NCI-H1694 treated with DMSO at 0.1 percent for 48 hours (cell line): Measurements from ENCODE around the gene TRIM46.
A peak's percentile ranks its signal among the peaks of the same experiment; 100 is the strongest.
"Not testable (repeated sequence)": the region's sequence is repeated elsewhere in the genome, so short reads cannot be mapped to it uniquely, and the experiment has no call there.

Source experiments
- DNase-seq: peaks from one replicate; lab custom pipeline; 2025; lab: John Stamatoyannopoulos, UW

TRIM46 gene

DNA sequence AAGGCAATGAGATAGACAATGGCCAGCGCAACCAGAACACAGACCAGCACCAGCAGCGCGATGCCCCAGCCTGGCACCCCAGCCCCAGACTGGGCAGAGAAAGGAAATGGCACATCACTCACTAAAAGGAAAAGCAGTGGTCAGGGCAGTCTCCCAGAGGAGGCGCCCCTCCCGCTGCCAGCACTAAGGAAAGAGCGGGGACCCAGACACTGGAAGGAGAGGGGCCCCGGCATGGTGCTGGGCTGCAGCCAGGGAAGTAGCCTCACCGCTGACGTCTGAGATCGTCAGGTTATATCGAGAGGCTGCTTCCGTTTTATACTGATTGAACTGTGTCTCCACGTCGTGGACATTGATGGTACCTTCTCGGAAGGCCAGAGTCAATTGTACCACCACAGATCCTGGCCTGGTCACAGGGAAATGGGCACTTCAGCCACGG, 13.8 kb downstream of the TRIM46 start:
- DNase-seq = no peak

DNA sequence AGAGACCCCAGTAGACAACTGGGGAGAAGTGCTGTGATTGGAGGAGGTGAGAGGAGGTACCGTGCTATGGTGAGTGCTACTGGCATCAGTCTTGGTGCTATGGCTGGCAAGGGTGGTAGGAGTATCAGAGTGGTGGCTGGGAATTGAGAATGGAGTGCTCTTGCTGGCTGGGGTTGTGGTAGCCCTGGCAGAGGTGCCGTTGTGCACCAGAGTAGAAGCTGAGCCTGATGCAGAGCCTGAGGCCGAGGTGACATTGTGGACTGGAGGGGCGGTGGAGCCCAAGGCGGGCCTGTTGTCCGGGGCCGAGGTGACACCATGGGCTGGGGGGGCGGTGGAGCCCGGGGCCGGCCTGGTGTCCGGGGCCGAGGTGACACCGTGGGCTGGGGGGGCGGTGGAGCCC, 14.6 kb downstream of the TRIM46 start:
- no peak for DNase-seq

DNA sequence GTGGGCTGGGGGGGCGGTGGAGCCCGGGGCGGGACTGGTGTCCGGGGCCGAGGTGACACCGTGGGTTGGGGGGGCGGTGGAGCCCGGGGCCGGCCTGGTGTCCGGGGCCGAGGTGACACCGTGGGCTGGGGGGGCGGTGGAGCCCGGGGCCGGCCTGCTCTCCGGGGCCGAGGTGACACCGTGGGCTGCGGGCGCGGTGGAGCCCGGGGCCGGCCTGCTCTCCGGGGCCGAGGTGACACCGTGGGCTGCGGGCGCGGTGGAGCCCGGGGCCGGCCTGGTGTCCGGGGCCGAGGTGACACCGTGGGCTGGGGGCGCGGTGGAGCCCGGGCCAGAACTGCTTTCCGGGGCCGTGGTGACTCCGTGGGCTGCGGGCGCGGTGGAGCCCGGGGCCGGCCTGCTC, 16.3 kb downstream of the TRIM46 start:
- DNase-seq = not testable (repeated sequence)

DNA sequence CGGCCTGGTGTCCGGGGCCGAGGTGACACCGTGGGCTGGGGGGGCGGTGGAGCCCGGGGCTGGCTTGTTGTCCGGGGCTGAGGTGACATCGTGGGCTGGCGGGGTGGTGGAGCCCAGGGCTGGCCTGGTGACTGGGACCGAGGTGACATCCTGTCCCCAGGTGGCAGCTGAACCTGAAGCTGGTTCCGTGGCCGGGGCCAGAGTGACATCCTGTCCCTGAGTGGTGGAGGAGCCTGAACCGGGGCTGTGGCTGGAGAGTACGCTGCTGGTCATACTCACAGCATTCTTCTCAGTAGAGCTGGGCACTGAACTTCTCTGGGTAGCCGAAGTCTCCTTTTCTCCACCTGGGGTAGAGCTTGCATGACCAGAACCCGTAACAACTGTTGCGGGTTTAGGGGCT, 18.3 kb downstream of the TRIM46 start:
- no peak for DNase-seq

DNA sequence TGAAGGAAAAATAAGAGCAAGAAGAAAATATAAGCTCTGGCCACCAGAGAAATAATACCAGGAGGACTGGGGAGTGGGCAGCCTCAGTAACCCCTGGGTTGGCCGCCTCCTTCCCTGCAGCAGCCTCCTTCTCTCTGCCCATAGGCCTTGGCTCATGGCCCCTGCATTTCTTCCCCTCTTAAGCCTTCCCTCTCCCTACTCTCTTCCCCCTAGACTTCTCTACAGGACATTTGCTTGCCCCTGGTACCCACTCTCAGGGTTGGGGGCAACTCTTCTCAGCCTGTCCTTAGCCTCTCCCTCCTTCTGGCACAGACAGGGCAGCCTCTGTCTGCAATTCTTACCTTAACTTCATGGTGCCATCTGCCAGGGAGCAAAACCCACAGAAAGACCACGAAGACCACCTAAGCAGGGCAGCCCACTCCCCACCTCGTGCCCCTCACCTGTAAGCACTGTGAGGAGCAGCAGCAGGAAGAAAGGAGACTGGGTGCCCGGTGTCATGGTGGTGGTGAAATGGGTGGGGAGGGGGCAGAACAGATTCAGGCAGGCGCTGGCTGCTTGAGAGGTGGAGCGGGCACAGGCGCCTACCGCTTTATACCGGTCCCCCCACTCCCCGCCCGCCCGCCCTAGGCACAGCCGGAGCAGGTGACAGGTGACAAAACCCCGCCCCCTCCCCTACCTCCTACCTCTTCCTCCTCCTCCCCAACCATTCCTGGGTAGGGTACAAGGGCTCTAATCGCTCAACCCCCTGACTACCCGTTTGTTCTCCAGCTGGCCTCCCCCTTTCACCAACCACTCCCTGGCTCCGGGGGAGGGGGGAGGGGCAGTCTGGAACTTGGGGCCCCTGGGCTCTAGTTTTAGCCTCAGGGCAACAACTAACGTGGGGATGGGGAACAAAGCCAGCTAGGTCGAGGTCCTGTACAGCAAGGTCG, 19.0 kb downstream of the TRIM46 start:
- no peak for DNase-seq

DNA sequence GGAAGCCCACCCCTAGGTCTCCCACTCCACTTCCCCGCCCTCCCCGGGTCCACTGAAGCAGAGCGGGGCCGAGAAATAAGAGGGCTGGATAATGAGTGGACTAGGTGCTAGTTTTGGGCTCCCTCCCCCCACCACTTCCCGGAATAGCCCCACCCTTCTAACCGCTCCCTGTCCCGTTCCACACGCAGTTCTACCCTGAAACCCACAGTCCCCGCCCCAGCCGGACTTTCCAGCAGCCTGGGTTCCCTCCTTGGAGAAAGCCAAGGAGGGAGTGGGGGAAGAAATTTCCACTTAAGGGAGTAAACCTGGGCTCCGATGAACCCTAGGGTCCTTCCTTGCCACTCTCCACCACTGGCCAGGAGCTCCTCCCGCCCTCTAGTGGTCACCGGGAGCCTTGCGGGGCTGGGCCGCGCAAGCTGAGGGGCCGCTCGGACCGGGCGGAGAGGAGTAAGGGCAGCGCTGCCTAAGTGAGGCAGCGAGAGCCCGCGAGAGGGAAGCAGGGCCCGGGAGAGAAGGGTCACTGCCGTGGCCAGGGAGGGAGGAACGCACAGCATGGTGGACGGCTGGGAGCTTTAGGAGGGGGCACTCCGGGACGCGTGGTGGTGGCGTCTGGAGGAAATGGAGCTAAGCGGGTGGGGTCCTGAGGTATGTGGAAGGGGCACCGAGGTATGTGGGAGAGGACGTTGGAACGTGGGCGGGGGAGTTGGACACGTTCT, 19.8 kb downstream of the TRIM46 start:
- DNase-seq = peak; percentile 69

DNA sequence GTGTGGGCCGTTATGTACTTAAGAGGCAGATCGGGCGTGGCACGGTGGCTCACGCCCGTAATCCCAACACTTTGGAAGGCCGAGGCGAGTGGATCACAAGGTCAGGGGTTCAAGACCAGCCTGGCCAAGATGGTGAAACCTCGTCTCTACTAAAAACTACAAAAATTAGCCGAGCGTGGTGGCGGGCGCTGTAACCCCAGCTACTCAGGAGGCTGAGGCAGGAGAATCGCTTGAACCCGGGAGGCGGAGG, 20.3 kb downstream of the TRIM46 start:
- not testable (repeated sequence) for DNase-seq

DNA sequence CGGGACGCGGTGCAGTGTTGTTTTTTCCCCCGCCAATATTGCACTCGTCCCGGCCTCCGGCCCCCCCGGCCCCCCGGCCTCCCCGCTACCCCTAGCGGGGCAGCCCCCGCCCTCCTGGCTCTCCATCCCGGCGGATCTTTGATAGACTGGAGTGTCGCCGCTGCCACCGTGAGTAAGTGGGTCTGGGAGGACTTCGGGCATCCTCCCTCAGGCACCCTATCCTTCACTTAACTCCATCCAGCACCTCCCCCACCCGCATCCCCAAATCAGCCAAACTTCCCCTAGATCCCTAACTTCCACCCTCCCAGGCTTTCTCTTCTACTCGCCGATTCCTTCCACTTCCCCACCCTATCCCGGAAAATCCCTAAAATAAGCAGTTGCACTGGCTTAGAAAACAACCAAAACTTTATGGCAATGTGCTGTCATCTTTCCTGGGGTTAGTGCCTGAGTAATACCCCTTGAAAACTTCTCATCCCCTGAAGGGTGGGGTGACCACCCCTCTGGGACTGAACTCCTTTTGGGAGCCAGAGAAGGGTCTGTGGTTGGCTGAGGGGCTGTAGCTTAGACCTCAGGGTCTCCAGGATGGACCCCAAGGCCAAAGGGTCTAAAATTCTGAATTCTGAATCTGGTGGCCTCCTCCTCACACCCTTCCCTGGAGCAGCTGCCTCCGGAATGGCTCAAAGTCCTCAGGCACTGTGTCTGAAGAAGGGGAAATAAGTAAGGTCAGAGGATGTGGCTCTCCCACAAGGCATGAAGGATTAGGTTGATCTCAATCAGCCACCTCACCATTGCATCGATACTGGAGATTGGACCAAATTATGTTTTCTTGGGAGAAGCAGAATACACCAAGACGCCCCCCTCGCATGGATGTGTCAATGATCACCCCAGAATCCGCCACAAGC, 21.8 kb downstream of the TRIM46 start:
- DNase-seq = no peak

DNA sequence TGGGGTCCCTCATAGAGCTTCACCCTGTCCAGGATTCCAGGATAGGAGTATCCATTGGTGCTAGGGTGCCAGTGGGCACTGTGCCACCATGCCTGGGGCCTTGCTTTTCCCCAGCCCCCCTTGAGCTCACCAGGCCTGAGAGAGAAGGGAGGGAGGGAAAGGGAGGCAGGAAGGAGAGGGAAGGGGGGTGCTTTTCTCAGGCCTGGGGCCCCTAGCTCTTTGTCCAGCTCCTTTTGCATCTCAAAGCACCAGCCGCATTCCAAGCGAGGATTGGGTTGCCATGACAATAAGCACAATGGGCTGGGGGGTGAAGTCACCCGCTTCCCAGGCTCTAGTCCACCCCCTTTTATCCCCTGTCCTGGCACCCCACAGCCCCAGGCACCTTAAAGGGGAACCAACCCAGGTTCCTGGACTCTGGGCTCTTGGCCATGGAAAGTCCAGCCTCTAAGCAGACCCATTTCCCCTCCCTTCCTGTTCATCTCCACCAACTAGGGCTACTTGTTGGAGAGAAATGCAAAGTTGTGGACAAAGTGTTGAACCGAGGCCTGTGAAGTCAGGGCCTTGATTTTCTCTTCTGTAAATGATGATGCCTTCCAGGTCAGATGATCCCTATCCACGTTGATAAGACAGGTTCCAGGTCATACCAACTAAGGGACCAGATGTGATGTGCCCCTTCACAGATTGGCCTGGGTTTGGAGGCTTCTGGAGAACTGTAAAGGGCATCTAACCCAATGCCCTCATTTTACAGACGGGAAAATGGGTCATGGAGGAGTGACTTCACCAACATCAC, 22.6 kb downstream of the TRIM46 start:
- DNase-seq = no peak

DNA sequence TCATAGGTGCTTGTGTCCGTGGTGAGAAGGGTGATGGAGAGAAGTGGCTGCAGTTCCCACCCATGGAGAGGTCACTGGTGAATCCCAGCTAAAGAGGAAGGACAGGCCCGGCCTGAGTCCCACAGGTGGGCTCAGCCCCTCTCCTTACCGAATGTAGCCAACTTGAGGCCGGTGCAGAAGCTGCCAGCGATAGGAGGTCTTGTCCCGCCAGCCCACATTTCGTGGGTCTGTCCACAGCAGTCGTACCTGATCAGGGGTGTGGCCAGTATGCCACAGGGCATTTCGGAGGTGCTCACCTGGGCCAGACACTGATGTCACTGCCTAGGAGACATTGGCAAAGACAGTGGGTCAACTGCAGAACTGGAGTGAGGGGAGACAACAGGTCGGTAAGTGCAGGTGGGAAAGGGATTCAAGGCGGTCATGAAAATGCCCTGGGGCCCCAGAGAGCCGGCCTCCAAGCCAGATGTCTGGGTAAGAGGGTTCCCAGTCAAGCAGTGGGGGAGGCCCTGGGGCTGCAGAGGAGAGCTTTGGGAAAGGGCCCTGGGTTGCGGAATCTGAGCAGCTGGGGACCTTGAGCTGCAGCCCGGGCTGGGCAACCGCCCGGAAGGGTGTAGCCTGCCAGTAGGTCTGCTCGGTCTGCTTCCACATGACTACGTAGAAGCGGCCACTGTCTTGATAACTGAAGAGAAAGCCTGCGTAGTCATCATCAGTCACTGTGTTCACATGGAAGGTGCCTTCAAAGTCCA, 23.4 kb downstream of the TRIM46 start:
- no peak for DNase-seq

DNA sequence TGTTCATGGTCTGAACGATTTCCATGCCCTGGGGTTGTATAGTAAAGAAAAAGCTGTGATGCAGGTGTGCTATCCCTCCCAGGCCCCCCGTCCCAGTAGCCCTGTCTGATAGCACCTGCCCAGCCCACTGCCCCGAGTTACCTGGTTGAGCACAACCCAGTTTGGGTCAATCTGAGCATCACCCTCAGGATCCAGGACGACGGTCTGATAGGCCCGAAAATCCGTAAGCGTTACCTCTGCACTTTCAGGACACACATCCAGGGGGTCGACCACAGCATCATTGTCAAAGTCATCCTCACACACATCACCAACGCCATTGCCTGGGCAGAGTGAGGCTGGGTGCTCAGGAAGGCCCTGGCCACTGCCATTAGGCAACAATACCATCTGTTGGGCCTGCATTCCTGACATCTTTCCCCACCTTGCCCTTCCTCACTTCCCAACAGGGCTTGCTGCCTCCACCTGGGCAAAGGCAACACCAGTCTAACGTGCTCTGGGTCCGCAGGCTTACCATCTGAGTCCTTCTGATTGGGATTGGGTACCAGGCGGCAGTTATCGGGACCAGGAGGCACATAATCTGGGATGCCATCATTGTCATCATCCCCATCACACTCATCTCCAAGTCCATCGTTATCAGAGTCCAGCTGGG, 24.4 kb downstream of the TRIM46 start:
- no peak for DNase-seq

DNA sequence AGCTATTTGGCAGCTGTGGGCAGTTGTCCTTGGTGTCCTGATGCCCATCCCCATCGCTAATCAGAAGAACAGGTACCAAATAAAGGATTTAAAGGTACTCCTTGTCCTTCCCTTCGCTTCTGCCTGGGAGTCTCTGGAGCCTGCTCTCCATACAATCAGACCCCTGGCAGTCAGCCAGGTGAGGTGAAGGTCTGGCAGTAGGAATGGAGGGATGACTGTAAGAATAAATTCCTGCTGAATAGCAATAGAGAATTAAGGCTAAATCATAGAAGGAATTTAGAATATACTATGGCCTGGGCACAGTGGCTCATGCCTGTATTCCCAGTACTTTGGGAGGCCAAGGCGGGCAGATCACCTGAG, 24.9 kb downstream of the TRIM46 start:
- DNase-seq = no peak

DNA sequence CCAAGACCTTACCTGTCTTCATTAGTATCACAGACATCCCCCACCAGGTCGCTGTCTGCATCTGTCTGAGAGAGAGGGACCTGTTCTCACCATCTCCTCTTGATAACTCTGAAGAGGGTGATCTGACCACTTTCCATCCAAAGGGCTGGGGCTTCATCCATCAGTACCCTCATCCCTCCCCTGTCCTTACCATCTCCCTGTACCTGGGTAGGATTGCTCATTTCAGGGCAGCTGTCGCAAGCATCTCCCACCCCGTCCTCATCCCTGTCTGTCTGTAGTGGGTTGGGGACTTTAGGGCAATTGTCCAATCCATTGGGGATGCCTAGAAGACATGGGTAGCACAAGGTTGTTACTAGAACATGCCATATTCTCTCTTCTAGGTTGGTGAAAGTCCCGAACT, 26.1 kb downstream of the TRIM46 start:
- DNase-seq = no peak

DNA sequence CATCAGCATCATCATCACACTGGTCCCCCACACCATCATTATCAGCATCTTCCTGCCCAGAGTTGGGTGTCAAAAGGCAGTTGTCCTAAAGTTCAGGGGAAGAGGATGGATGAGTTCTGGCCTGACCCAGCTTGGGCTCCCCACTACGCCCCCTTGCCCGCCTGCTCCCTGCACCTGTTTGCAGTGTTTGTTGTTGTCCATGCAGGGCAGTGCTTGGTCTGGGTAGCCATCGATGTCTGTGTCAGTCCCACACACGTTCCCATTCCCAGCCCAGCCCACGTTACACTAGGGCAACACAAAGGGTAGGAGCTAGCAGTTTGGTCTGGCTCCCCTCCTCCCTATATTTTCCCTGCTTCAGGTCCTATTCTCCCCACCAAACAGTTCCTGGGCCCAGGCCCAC, 27.3 kb downstream of the TRIM46 start:
- DNase-seq = no peak

DNA sequence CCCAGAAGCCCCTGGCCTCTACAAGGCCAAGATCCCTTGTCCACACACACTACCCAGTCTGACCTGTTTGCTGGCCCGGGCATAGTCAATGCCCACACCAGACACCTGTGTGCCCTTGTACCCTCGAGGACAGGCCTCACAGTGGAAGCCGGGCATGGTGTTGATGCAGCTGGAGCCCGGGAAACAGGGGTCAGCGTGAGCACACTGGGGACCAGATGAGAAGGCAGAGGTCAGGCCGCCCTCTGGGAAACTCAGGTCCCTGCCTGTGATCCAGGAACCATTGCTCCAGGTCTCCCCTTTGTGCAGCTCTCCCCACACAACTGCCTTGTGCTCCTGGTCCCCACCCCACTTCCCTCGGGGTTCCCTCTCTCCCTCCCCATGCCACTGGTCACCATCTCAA, 28.5 kb downstream of the TRIM46 start:
- no peak for DNase-seq

DNA sequence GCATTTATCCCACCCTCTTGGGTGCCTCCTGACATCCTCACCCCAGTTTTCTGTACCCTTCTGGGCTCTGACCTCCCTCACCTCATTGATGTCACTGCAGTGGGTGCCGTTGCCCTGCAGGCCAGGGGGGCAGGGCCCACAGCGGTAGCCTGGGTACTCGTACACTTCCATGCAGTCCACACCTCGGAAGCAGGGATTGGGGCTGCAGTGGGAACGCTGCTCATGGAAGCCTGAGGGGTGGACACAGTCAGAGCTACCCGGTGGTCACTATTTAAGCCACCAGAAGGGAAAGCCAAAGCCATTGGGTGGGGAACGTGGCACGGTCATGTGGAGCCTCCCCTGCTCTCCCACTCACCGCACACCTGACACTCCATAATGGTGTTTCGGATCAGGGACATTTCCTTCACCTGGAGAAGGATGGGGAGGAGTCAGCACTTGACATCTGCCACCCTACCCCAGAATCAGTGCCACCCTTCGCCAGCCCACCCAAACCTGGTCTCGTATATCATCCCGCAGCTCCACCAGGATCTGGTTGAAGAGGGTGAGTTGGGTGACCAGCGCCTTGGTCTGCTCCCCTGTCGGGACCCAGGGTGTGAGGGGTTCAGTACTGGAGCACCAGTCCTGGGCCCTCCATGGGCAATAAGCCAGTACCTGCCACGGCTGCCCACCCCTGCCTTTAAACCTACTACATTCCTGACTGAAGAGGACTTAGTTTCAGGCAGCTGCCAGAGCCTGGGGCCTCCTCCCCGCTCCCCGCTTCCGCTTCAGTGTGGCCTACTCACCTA, 29.3 kb downstream of the TRIM46 start:
- DNase-seq = no peak

DNA sequence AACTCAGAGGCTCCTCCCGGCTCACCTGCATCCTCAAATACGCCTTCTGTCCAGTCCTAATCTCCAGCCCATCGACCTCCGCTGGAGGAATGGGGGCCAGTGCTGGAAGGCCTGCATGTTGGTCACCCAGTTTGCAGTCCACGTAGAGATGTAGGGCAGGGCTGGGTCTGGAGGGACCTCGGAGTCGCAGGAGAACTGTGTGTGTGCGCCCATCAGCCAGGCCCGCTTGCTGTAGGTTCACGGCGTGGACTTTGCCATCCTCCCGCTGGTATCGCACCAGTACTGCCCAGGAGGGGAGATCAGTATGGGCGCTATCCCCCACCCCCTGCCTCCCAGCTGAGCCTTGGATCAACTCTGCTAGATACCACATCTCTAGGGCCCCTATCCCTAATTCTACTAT, 31.4 kb downstream of the TRIM46 start:
- no peak for DNase-seq

DNA sequence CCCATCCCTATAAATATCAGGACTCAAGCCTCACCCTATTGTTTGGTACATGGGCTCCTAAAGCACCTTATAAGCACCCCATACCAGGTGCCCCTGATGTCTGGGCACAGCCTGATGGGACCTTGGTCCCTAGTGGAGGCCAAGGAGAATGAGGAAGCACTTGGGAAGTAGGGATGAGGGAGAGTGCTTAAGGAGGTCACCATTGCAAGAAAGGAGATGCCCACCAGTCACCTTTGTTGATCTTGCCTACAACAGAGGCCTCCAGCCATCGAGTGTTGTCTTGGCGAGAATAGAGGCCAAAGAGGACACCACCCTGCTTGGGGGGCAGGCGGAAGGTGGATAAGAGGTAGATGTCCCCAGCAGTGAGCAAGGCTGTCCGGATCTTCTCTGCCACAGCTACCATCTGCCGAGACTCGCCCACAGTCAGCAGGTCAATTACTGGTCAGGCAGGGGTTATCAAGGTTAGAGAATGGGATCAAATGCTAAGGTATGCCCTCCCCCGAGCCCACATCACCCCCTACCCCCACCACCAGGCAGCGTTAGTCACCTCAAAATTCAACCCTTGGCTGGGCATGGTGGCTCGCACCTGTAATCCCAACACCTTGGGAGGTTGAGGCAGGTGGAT, 32.4 kb downstream of the TRIM46 start:
- DNase-seq = no peak
